HG02870 (cell line): ENCODE results near the gene ALG9.
"Not testable (repeated sequence)": the region's sequence is repeated elsewhere in the genome, so short reads cannot be mapped to it uniquely, and the experiment has no call there.

Experiments used
- ATAC-seq: cut with Tn5 transposase; IDR thresholded peaks from one replicate; pipeline ENCODE4 v1.9.1; 2021; ENCODE audit warnings: mild to moderate bottlenecking, moderate library complexity; ENCODE audit not compliant: unreplicated experiment

The ALG9 gene

GRCh38 chr11:111798279-111798678 is 73.1 kb downstream of the ALG9 start:
- ATAC-seq = no peak

GRCh38 chr11:111797145-111797581 is 74.2 kb downstream of the ALG9 start:
- no peak for ATAC-seq

GRCh38 chr11:111796696-111797095 is 74.7 kb downstream of the ALG9 start:
- no peak for ATAC-seq

GRCh38 chr11:111795334-111795985 is 75.9 kb downstream of the ALG9 start:
- ATAC-seq = no peak

- ATAC-seq = no peak
Observed at GRCh38 chr11:111793863-111794262, 77.5 kb downstream of the ALG9 start.

GRCh38 chr11:111792955-111793500 is 78.4 kb downstream of the ALG9 start:
- no peak for ATAC-seq

GRCh38 chr11:111792314-111792713 is 79.1 kb downstream of the ALG9 start:
- no peak for ATAC-seq

- ATAC-seq = no peak
Observed at GRCh38 chr11:111788464-111788863, 82.9 kb downstream of the ALG9 start.

- no peak for ATAC-seq
Observed at GRCh38 chr11:111788051-111788450, 83.3 kb downstream of the ALG9 start.

- ATAC-seq = no peak
Observed at GRCh38 chr11:111785886-111786412, 85.4 kb downstream of the ALG9 start.

- ATAC-seq = no peak
Observed at GRCh38 chr11:111785076-111785475, 86.3 kb downstream of the ALG9 start.

GRCh38 chr11:111784311-111784710 is 87.1 kb downstream of the ALG9 start:
- ATAC-seq = not testable (repeated sequence)

- no peak for ATAC-seq
Observed at GRCh38 chr11:111782109-111782741, 89.2 kb downstream of the ALG9 start.

GRCh38 chr11:111779118-111779517 is 92.3 kb downstream of the ALG9 start:
- ATAC-seq = no peak

- ATAC-seq = no peak
Observed at GRCh38 chr11:111778047-111778558, 93.3 kb downstream of the ALG9 start.

- peak; percentile 45 for ATAC-seq
Observed at GRCh38 chr11:111777094-111778046, 94.0 kb downstream of the ALG9 start.

- peak; percentile 96 for ATAC-seq
Observed at GRCh38 chr11:111776398-111777093, 94.8 kb downstream of the ALG9 start.

- no peak for ATAC-seq
Observed at GRCh38 chr11:111774955-111775710, 96.2 kb downstream of the ALG9 start.

GRCh38 chr11:111772535-111772934 is 98.8 kb downstream of the ALG9 start:
- ATAC-seq = no peak
